ENCODE measurements around the gene ZNF273.
"Not testable (repeated sequence)": the region's sequence is repeated elsewhere in the genome, so short reads cannot be mapped to it uniquely, and the experiment has no call there.

ZNF273 gene

DNA sequence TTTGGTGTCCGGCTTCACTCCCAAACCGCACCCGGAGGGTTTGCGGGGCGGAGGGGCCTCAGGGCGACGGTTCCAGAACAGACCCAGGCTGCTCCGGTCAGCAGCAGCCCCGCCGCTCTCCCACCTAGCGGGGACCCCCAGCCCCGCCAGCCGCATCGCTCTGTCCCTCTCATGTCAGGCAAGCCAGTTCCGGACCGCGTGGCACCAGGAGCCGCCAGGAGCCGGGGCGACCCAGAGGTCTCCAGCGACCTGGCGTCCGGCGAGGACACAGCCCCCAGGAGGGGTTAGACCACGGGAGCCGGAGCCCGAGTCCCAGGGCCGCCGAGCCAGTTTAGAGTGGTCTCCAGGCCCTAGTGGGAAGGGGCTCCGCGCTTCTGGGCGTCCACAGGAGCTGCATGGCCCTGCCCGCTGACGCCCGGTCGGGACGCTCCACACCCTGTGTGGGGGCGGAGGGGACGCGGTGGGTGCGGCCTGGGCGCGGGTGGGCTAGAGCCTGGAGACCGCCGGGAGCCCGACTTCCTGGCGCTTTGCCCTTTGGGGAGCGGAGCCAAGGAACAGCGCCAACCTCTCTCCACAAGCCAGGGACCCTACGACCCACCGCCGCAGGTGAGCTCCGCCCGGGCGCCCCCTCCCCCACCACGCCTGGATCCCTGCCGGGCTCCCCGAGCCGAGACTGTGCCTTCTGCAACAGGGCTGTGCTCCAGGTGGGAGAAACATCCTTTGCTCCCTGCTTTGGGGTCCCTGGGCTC, 44.4 kb downstream of the ZNF273 start:
- DNase-seq, result no peak

DNA sequence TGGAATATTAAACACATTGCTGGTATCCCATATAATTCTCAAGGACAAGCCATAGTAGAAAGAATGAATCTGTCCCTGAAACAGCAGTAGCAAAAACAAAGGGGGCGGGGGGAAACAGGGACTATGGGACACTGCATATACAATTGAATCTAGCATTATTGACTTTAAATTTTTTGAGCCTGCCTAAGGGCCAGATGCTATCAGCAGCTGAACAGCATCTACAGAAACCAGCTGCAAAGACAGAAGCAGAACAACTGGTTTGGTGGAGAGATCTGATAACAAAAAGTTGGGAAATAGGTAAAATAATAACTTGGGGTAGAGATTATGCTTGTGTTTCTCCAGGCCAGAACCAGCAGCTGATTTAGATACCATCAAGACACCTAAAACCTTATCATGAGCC, 45.7 kb downstream of the ZNF273 start:
- DNase-seq, result not testable (repeated sequence)

DNA sequence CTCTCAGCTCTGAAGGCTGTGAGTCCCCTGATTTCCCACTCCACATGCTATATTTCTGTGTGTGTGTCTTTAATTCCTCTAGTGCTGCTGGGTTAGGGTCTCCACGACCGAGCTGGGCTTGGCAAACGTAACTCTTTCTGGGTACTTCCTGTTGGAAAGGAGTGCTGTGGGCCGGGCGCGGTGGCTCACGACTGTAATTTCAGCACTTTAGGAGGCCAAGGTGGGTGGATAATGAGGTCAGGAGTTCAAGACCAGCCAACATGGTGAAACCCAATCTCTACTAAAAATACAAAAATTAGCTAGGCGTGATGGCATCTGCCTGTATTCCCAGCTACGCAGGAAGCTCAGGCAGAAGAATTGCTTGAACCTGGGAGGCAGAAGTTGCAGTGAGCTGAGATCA, 47.6 kb downstream of the ZNF273 start:
- not testable (repeated sequence) for DNase-seq

DNA sequence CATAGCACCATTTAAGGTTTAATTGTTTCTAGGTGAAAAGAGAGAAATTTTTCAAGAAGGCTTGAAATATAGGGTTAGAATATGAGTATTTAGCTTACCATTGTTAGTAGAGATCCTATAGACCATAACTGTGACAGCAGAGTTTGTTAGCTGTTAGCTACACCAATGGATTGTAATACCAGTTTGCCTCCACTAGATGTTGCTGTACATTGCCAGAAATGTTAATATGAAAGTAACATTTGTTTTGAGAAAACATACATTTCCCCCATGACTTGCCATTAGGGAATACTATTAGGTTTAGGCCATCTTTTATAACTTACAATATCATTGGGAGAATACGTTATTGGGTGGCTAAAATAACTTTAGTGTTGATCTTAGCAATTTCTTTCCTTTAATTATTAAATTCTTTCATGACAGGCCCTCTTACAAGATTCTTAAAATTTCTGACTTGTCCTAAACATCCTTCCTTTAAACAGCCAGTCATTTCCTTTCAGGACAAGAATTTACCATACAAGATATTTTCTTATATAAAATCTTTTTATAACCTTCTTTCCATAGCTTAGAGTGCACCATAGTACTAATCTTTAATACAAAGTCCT, 48.3 kb downstream of the ZNF273 start:
- peak; percentile 45 for DNase-seq

DNA sequence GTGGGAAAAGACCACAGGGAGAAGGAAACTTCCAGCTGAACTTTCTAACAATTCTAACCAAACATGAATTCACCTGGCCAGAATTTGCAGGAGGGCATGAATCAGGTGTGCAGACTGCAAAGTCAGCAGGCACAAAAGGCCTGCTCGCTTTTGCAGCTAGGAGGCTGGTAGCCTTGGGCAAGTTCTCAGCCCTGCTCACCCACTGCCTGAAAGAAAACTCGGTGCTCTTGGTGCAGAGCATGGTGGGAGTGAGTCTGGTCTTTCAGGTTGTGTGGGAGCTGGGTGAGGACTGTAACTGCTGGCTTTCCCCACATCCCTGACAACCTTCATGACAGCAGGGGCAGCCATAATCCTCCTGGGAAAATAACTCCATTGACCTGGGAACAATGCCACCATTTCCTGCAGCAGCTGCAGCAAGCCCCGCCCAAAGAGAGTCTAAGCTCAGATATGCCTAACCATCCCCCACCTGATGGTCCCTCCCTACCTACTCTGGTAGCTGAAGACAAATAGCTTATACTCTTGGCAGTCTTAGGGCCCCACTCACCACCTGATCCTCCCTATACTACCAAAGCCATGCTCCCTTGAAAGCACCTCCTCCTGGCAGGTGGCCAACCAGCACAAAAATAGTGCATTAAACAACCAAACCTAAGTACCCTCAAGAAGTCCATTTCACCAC, 56.1 kb downstream of the ZNF273 start:
- DNase-seq, result no peak

DNA sequence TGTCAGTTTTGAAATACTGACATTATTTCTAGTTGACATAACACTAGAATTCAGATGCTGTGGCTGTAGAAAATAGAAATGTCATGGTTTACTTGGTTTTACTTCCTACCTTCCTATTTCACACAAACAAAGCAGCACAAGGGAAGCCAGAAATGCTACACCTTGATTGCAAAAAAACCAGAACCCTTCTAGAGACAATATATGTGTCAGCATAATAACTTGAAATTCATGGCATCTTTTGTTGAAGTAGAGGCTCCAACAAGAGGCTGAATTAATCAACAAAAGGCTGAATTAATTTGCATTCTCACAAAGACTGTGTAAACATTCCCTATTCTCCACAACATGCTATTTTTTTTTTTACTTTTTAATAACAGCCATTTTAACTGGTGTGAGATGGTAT, 62.5 kb downstream of the ZNF273 start:
- DNase-seq, result no peak

DNA sequence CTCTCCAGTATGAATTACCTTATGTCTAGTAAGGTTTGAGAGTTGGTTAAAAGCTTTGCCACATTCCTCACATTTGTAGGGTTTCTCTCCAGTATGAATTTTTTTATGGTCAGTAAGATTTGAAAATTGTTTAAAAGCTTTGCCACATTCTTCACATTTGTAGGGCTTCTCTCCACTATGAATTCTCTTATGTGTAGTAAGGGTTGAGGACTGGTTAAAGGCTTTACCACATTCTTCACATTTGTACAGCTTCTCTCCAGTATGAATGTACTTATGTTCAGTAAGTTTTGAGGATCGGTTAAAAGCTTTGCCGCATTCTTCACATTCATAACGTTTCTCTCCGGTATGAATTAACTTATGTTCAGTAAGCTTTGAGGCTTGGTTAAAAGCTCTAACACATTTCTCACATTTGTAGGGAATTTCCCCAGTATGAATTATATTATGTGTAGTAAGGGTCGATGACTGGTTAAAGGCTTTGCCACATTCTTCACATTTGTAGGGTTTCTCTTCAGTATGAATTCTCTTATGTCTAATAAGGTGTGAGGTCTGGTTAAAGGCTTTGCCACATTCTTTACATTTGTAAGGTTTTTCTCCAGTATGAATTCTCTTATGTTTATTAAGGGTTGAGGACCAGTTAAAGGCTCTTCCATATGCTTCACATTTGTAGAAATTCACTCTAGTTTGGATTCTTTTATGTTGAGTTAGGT, 75.6 kb downstream of the ZNF273 start:
- DNase-seq, result no peak

Measured in fibroblast of skin of back (primary cell).